ENCODE data around the gene NT5E. TPM values are rescaled to one million over a fixed set of nuclear protein-coding genes. Genes with fewer than 3 reads are reported as not detected.

Gene NT5E
- total and polyA plus RNA-seq, 4 donors, result 3.2 to 13.9 (median 8.5) TPM

DNA sequence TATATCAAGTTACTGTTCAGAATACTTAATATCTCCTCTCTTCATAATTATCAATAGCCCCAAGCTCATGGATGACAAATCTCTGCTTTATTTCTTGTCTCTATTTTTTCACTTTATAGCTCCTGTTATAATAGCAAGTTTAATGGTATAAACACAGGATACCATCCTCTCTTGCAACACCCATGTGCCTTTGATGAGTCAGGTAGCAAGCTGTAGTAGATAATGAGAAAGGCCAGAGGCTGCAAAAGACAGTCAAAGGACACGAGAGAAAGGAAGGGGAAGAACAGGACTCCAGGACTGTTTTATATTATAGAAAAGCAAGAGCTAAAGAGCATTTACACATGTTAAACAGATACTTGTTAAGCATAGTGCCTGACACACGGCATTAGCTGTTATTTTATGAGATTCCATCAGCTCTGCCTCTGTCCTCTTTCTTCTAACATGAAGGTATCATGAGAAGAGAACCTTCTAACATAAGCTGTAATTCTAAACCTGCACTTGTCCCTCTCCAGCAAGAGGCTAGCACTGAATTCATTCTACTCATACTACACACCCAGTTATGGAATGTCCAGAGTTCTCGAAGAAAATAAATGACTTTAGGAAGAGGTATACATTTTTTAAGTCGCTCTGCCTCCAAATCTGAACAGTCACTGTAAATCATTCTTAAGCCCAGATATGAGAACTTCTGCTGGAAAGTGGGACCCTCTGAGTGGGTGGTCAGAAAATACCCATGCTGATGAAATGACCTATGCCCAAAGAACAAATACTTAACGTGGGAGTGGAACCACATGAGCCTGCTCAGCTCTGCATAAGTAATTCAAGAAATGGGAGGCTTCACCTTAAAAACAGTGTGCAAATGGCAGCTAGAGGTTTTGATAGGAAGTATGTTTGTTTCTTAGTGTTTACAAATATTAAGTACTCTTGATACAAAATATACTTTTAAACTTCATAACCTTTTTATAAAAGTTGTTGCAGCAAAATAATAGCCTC lies 45.0 kb downstream of the NT5E start:
- H3K9me3 ChIP-seq (ENCODE audit: control insufficient read depth in 4 of 4, insufficient read depth in 3 of 4, low read length in 3 of 4), result no peaks in the 10 kb centered on the region
- 57 to 76% methylated on average over 5 of the region's 5 CpGs for WGBS, 2 donors
- H3K27me3 ChIP-seq (ENCODE audit: control insufficient read depth in 3 of 3, insufficient read depth in 3 of 3, low read length in 2 of 3), result no peaks in the 10 kb centered on the region
- H3K9ac ChIP-seq (ENCODE audit: insufficient read depth in 1 of 2, low read length in 2 of 2), result no peak overlapping the region
- TF ChIP-seq CTCF (IDR thresholded peaks at IDR 0.05; ENCODE audit: control extremely low read depth, extremely low read depth), result no peak
- H3K4me3 ChIP-seq, result no peak overlapping the region
- no peaks in the 10 kb centered on the region for H3K4me1 ChIP-seq (ENCODE audit: control insufficient read depth in 5 of 5, insufficient read depth in 5 of 5, low read length in 5 of 5)
- no peaks in the 10 kb centered on the region for H3K36me3 ChIP-seq (ENCODE audit: control insufficient read depth in 4 of 4, insufficient read depth in 4 of 4, low read length in 4 of 4)
- DNase-seq (peak in 2 of 3 donors; percentile 10 to 34), ATAC-seq (ENCODE audit: insufficient read depth, low FRiP score) (no peak)
- no peak overlapping the region for H3K27ac ChIP-seq (ENCODE audit: low read depth in 1 of 2, low read length in 1 of 2)

DNA sequence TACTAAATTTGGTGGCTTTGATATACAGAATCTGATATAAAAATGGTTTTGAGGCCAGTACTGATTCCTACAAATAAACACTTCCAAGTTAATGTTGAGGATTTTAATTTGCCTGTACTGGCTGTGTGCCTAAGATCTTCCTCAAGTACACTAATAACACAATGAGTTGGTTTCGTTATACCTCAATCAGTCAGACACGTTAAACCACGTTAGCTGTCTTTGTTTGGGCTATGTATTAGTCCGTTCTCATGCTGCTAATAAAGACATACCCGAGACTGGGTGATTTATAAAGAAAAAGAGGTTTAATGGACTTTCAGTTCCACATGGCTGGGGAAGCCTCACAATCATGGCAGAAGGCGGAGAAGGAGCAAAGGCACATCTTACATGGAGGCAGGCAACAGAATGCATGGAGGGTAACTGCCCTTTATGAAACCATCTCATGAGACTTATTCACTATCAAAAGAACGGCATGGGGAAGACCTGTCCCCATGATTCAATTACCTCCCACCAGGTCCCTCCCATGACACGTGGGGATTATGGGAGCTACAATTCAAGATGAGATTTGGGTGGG lies 46.2 kb downstream of the NT5E start:
- no peak for TF ChIP-seq CTCF (IDR thresholded peaks at IDR 0.05; ENCODE audit: control extremely low read depth, extremely low read depth)
- Histone ChIP-seq H3K4me3 (no peak overlapping the region), H3K4me1 (ENCODE audit: control insufficient read depth in 5 of 5, insufficient read depth in 5 of 5, low read length in 5 of 5) (no peaks in the 10 kb centered on the region), H3K9ac (ENCODE audit: insufficient read depth in 1 of 2, low read length in 2 of 2) (no peak overlapping the region), H3K27ac (ENCODE audit: low read depth in 1 of 2, low read length in 1 of 2) (no peak overlapping the region), H3K27me3 (ENCODE audit: control insufficient read depth in 3 of 3, insufficient read depth in 3 of 3, low read length in 2 of 3) (no peaks in the 10 kb centered on the region), H3K9me3 (ENCODE audit: control insufficient read depth in 4 of 4, insufficient read depth in 3 of 4, low read length in 3 of 4) (no peaks in the 10 kb centered on the region), H3K36me3 (ENCODE audit: control insufficient read depth in 4 of 4, insufficient read depth in 4 of 4, low read length in 4 of 4) (peaks cover 0 to 2% (median 0%) of the 10 kb centered on the region in 4 donors)
- ATAC-seq (ENCODE audit: insufficient read depth, low FRiP score) (no peak), DNase-seq (no peak)
- 78 to 80% methylated on average over 8 of the region's 8 CpGs for WGBS, 2 donors

DNA sequence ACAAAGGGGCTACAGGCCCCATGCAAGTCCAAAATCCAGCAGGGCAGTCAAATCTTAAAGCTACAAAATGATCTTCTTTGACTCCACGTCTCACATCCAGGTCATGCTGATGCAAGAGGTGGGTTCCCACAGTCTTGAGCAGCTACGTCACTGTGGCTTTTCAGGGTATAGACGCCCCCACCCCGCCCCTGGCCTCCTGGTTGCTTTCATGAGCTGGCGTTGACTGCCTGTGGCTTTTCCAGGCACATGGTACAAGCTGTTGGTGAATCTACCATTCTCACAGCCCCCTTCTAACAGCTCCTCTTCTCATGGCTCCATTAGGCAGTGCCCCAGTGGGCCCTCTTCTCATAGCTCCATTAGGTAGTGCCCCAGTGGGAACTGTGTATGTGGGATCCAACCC lies 47.0 kb downstream of the NT5E start:
- 93 to 96% methylated on average over 5 of the region's 5 CpGs for WGBS, 2 donors
- Histone ChIP-seq H3K4me1 (ENCODE audit: control insufficient read depth in 5 of 5, insufficient read depth in 5 of 5, low read length in 5 of 5) (no peaks in the 10 kb centered on the region), H3K4me3 (no peak overlapping the region), H3K27ac (ENCODE audit: low read depth in 1 of 2, low read length in 1 of 2) (no peak overlapping the region), H3K9ac (ENCODE audit: insufficient read depth in 1 of 2, low read length in 2 of 2) (no peak overlapping the region), H3K27me3 (ENCODE audit: control insufficient read depth in 3 of 3, insufficient read depth in 3 of 3, low read length in 2 of 3) (no peaks in the 10 kb centered on the region), H3K9me3 (ENCODE audit: control insufficient read depth in 4 of 4, insufficient read depth in 3 of 4, low read length in 3 of 4) (no peaks in the 10 kb centered on the region), H3K36me3 (ENCODE audit: control insufficient read depth in 4 of 4, insufficient read depth in 4 of 4, low read length in 4 of 4) (peaks cover 0 to 2% (median under 1%) of the 10 kb centered on the region in 4 donors)
- no peak for DNase-seq
- no peak for ATAC-seq (ENCODE audit: insufficient read depth, low FRiP score)
- no peak for TF ChIP-seq CTCF (IDR thresholded peaks at IDR 0.05; ENCODE audit: control extremely low read depth, extremely low read depth)
